HG02623 (cell line): ENCODE measurements around the gene GRHL1.

Source experiments
- ATAC-seq: cut with Tn5 transposase; IDR thresholded peaks from one replicate; pipeline ENCODE4 v1.9.1; 2021; ENCODE audit warnings: moderate library complexity; ENCODE audit not compliant: unreplicated experiment

The GRHL1 gene

GRCh38 chr2:9971105-9971818, 19.8 kb downstream of the GRHL1 start:
- ATAC-seq, result no peak

GRCh38 chr2:9971890-9972289, 20.4 kb downstream of the GRHL1 start:
- ATAC-seq, result no peak

- ATAC-seq, result no peak
Observed at GRCh38 chr2:9972621-9973479, 21.4 kb downstream of the GRHL1 start.

GRCh38 chr2:9973690-9974089, 22.2 kb downstream of the GRHL1 start:
- no peak for ATAC-seq

- ATAC-seq, result no peak
Observed at GRCh38 chr2:9974343-9974742, 22.9 kb downstream of the GRHL1 start.

GRCh38 chr2:9975328-9975727, 23.8 kb downstream of the GRHL1 start:
- no peak for ATAC-seq

GRCh38 chr2:9975805-9976447, 24.4 kb downstream of the GRHL1 start:
- no peak for ATAC-seq

GRCh38 chr2:9979977-9980376, 28.5 kb downstream of the GRHL1 start:
- ATAC-seq, result no peak

- ATAC-seq, result no peak
Observed at GRCh38 chr2:9980520-9980919, 29.0 kb downstream of the GRHL1 start.

GRCh38 chr2:9981655-9982054, 30.2 kb downstream of the GRHL1 start:
- no peak for ATAC-seq

- ATAC-seq, result no peak
Observed at GRCh38 chr2:9982248-9982647, 30.8 kb downstream of the GRHL1 start.

- no peak for ATAC-seq
Observed at GRCh38 chr2:9982891-9983290, 31.4 kb downstream of the GRHL1 start.

- ATAC-seq, result no peak
Observed at GRCh38 chr2:9983401-9984216, 32.1 kb downstream of the GRHL1 start.

GRCh38 chr2:9984217-9984739, 32.8 kb downstream of the GRHL1 start:
- ATAC-seq, result no peak

- no peak for ATAC-seq
Observed at GRCh38 chr2:9984871-9985480, 33.5 kb downstream of the GRHL1 start.

GRCh38 chr2:9985531-9986328, 34.2 kb downstream of the GRHL1 start:
- no peak for ATAC-seq

GRCh38 chr2:9988320-9988719, 36.8 kb downstream of the GRHL1 start:
- no peak for ATAC-seq

GRCh38 chr2:9990736-9991135, 39.2 kb downstream of the GRHL1 start:
- no peak for ATAC-seq

- ATAC-seq, result no peak
Observed at GRCh38 chr2:9991221-9991620, 39.7 kb downstream of the GRHL1 start.
